ENCODE data around the gene PABPC1L2B. TPM values are rescaled to one million over a fixed set of nuclear protein-coding genes. Genes with fewer than 3 reads are reported as not detected.

PABPC1L2B gene
- total RNA-seq, result not detected in 2 replicates

DNA sequence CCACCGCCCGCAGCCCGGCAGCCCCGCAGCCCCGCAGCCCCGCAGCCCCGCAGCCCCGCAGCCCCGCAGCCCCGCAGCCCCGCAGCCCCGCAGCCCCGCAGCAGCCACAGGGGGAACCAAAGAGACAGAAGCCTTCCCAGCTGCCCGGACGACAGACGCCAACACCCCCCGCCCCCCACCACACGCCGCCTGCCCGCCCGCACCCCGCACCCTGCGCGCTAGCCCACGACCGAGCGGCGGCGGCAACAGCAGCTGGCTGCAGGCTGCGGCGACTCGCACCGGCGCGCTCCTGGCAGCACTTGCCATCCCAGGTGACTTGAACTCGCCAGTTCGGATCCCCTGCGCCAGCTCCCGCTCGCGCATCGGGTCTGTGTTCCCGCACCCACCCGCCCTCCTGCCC, at the start of gene PABPC1L2B:
Gene PABPC1L2B (plus strand): TSS at position 207 of the 400 bp plus-strand sequence. CDS start 704 bp downstream, outside the sequence.

Other genes with a start within 250 kb of the PABPC1L2B start
- not detected in 2 replicates for gene DMRTC1B, start 226.0 kb upstream of the PABPC1L2B start, total RNA-seq
- not detected in 2 replicates for gene FAM236B, start 220.3 kb upstream of the PABPC1L2B start, total RNA-seq
- gene FAM236D, start 194.7 kb upstream of the PABPC1L2B start, total RNA-seq, result not detected in 2 replicates
- not detected in 2 replicates for gene FAM236C, start 90.3 kb upstream of the PABPC1L2B start, total RNA-seq
- not detected in 2 replicates for gene FAM236A, start 64.7 kb upstream of the PABPC1L2B start, total RNA-seq
- not detected in 2 replicates for gene DMRTC1, start 59.1 kb upstream of the PABPC1L2B start, total RNA-seq
- gene PABPC1L2A, start 76.6 kb downstream of the PABPC1L2B start, total RNA-seq, result not detected in 2 replicates
- gene NAP1L2, start 211.9 kb downstream of the PABPC1L2B start, total RNA-seq, result 0.68 and 0.85 TPM in 2 replicates